ENCODE data around the gene C12orf76. TPM values are rescaled to one million over a fixed set of nuclear protein-coding genes. Genes with fewer than 3 reads are reported as not detected.

The C12orf76 gene
- 26.2 TPM in 2 replicates for total RNA-seq (2013; cell fraction: nucleolus; rRNA removed)
- total RNA-seq (2014; rRNA removed): 10.1 and 12.2 TPM in 2 replicates
- total RNA-seq (2014; rRNA removed; fragmentation: Illumina TruSeq; extraction: Trizol): 7.9 and 9.1 TPM in 2 replicates
- total RNA-seq (2021): 9.3 and 11.1 TPM in 2 replicates
- 10.2 TPM for polyA plus RNA-seq (2011; ENCODE audit: low read depth)
- 20.4 and 27.4 TPM in 2 replicates for polyA plus RNA-seq (2011; rRNA removed)
- polyA plus RNA-seq (2011; cell fraction: cytosol; rRNA removed): 17.2 and 18.4 TPM in 2 replicates
- polyA plus RNA-seq (2011; cell fraction: nucleus; rRNA removed): 12.1 and 15.3 TPM in 2 replicates
- 15.5 and 19.8 TPM in 2 replicates for polyA plus RNA-seq (2012)
- 8.8 and 14.0 TPM in 2 replicates for polyA plus RNA-seq (2014; fragmentation: Illumina TruSeq; extraction: Trizol)
- polyA plus RNA-seq (2014; fragmentation: Nextera tagmentation; extraction: Ambion mirVana): 1 to 10 TPM; 3.6 to 4.6 TPM
- 12.1 and 13.7 TPM in 2 replicates for polyA plus RNA-seq (2014; rRNA removed)
- 10 to 100 TPM; 13.7 to 13.8 TPM for polyA plus RNA-seq (2016; fragmentation: Nextera tagmentation; extraction: Ambion mirVana)
- 12.4 and 15.9 TPM in 2 replicates for polyA minus RNA-seq (2011; rRNA and poly(A)+ RNA removed)
- 4.4 and 6.1 TPM in 2 replicates for polyA minus RNA-seq (2011; cell fraction: cytosol; rRNA and poly(A)+ RNA removed)
- 3.9 and 6.8 TPM in 2 replicates for polyA minus RNA-seq (2011; cell fraction: nucleus; rRNA and poly(A)+ RNA removed)
- percentile 51 among the genes with signal in this experiment for Bru-seq, nascent RNA
- BruChase-seq, experiment 1, labeled RNA remaining after a 6-hour chase: percentile 51 among the genes with signal in this experiment
- BruChase-seq, experiment 2, labeled RNA remaining after a 2-hour chase: percentile 51 among the genes with signal in this experiment
- long read RNA-seq, experiment 1, partial matches to known transcripts: 2 of 3 reads
- long read RNA-seq, experiment 1, other reads (novel, unspliced or antisense): 0 of 3 reads
- long read RNA-seq, experiment 2, transcript C12orf76-208 (3 exons, 496 nt): minor isoform, 6 of 43 reads
- long read RNA-seq, experiment 2, transcript C12orf76-203 (2 exons, 1,755 nt): major isoform, 7 of 43 reads
- long read RNA-seq, experiment 2, partial matches to known transcripts: 26 of 43 reads
- long read RNA-seq, experiment 2, other reads (novel, unspliced or antisense): 4 of 43 reads

- POLR2A ChIA-PET: no interaction called here
- peak within 1 kb of the TSS; percentile 91 for H2AFZ ChIP-seq (ENCODE audit: control insufficient read depth, low read depth, low read length)
- H3K9me3 ChIP-seq (replicated peaks; ENCODE audit: control insufficient read depth, insufficient read depth, low read length): no peaks in the 10 kb centered on the region
- CTCF ChIA-PET: no interaction called here
- RAD21 ChIA-PET (ENCODE audit: unreplicated experiment): interaction anchor here (1.2 to 1.3 kb wide), 2 partner anchors 24 to 383 kb away, joined by 3 read pairs; no protein-coding TSS in a partner anchor
- H3K27me3 ChIP-seq (replicated peaks in 1 of 2; ENCODE audit: control insufficient read depth in 2 of 2, insufficient read depth in 2 of 2, low read length in 1 of 2): no peaks in the 10 kb centered on the region
- peak within 1 kb of the TSS; percentile 66 for H3K9ac ChIP-seq (ENCODE audit: control insufficient read depth, insufficient read depth, low read length)
- H3K4me1 ChIP-seq (ENCODE audit: control insufficient read depth, insufficient read depth, low read length): peaks cover 29% of the 10 kb centered on the region
- in situ Hi-C loops (cut with MboI) (no loop called here), intact Hi-C loops (cut with micrococcal nuclease; ENCODE audit: unreplicated experiment) (loop anchor here (2.0 kb wide), 2 partner anchors 30 to 52 kb away; partner anchors contain the start of gene GIT2)
- SMC1A ChIA-PET (ENCODE audit: uncharacterized antibody, unreplicated experiment): interaction anchor here (0.8 to 1.3 kb wide), 2 partner anchors 24 to 44 kb away, joined by 3 read pairs; no protein-coding TSS in a partner anchor
- peak within 1 kb of the TSS; percentile 87 for H3K4me3 ChIP-seq
- no peaks in the 10 kb centered on the region for H4K20me1 ChIP-seq (ENCODE audit: control insufficient read depth, insufficient read depth)
- peak within 1 kb of the TSS; percentile 77 for H3K27ac ChIP-seq (ENCODE audit: control insufficient read depth, insufficient read depth)
- peak within 1 kb of the TSS; percentile 64 for H3K4me2 ChIP-seq (ENCODE audit: control insufficient read depth, insufficient read depth)
- WGBS (ENCODE audit: insufficient coverage, insufficient replicate concordance, low lambda C conversion rate, missing lambda C conversion rate): under 1% methylated on average over 47 of the region's 47 CpGs
- H3K36me3 ChIP-seq (ENCODE audit: control insufficient read depth in 2 of 2, insufficient read depth in 2 of 2, low read length in 1 of 2): peaks cover 0 to 3% of the 10 kb centered on the region in 2 experiments; a peak in 1 of 4 replicates
- DNase-seq (ENCODE audit: low read depth, low spot score) (peak; percentile 96), ATAC-seq (peak; percentile 99), FAIRE-seq (peak; percentile 94)
- H3K79me2 ChIP-seq (ENCODE audit: control insufficient read depth, insufficient read depth, low read length): peaks cover 24% of the 10 kb centered on the region
- BruUV-seq (replicated peaks): no TSS peak
- peak in 1 of 2 experiments; percentile 51; a peak in 2 of 4 replicates for TF ChIP-seq BHLHE40 (IDR thresholded peaks at IDR 0.05; ENCODE audit: borderline replicate concordance in 1 of 2, low read depth in 2 of 2, low read length in 1 of 2)
- peak; percentile 80; the same call in 1 of the 2 replicates for TF ChIP-seq PML (IDR thresholded peaks at IDR 0.05; ENCODE audit: low read length)
- TF ChIP-seq USF2 (IDR thresholded peaks at IDR 0.05; ENCODE audit: borderline replicate concordance, low read depth, low read length): no peak
- TF ChIP-seq EED (IDR thresholded peaks at IDR 0.05; ENCODE audit: low read depth): 0 out of 2 replicates have a peak, but pooled peaks have one; percentile 14
- no peak for TF ChIP-seq JUNB (IDR thresholded peaks at IDR 0.05)
- peak; percentile 97 for TF ChIP-seq GABPA (IDR thresholded peaks at IDR 0.05; ENCODE audit: low read depth)
- TF ChIP-seq HCFC1 (IDR thresholded peaks at IDR 0.05; ENCODE audit: low read length): peak; percentile 84
- peak; percentile 65; the same call in 1 of the 2 replicates for TF ChIP-seq CREM (IDR thresholded peaks at IDR 0.05; ENCODE audit: low read depth)
- TF ChIP-seq NR2F1 (conservative IDR thresholded peaks at IDR 0.05): 0 out of 2 replicates have a peak, but pooled peaks have one; percentile 18
- peak; percentile 87 for TF ChIP-seq TBL1XR1 (IDR thresholded peaks at IDR 0.05; ENCODE audit: low read depth, low read length)
- TF ChIP-seq EP300 (IDR thresholded peaks at IDR 0.05; ENCODE audit: borderline replicate concordance in 1 of 2, control insufficient read depth in 1 of 2, low read depth in 2 of 2, low read length in 2 of 2): no peak
- TF ChIP-seq HDGF (IDR thresholded peaks at IDR 0.05): peak; percentile 85
- TF ChIP-seq ELK1 (IDR thresholded peaks at IDR 0.05; ENCODE audit: low read depth, low read length): peak; percentile 85
- peak; percentile 53; the same call in 1 of the 2 replicates for TF ChIP-seq BACH1 (IDR thresholded peaks at IDR 0.05; ENCODE audit: borderline replicate concordance)
Observed at GRCh38 chr12:110048242-110049027, at the start of gene C12orf76. TSS of gene C12orf76 (minus strand) at chr12:110048522. CDS start at chr12:110048495, 27 bp downstream.

Measured in GM12878 (cell line).